GM21390 (cell line): ENCODE results near the gene FAM163B.

Experiments
- ATAC-seq: cut with Tn5 transposase; IDR thresholded peaks from one replicate; pipeline ENCODE4 v1.9.1; 2021; ENCODE audit not compliant: unreplicated experiment

FAM163B gene

DNA sequence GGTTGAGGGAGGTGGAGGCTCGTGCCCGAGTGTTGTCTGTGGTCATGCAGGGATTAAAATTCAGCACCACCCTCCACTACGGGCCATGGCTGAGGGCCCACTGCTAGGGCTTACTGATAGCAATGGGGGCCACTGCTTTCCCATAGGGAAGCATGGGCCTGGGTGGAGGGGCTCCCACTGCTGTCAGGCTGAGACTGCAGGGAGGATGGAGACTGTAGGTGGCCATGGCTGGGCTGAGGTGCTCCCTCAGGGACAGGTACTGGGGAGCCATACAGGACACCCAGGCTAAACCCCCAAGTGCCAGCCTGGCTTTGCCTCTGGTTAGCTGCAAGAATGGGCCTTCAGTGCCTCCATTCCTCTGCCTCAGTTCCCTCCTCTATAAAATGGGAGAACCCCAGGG lies 26.1 kb downstream of the FAM163B start:
- no peak for ATAC-seq

DNA sequence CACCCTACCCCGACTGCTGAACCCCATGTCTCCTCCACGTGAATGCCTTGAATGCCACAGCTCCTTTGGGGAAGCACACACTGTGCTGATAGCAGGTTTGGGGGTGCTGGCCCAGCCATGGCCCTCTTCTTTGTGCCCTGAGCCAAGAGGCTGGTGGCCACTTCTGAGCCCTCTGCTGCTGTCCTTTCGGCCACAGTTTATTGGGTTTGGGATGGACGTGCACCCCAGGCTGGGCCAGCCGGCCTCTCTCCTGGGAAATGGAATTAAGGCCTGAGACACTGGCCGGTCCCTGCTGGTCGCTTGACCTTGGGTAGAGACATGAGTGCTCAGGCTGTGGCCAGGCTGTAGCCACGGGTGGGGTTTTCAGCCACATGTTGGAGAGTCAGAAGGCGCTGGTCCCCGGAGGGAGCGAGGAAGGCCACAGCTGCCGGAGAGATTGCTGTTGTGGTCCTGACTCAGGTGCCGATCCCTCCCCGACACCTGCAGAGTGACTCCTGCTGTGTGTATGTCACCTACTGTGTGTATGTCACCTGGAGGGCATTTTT lies 26.6 kb downstream of the FAM163B start:
- ATAC-seq: no peak

DNA sequence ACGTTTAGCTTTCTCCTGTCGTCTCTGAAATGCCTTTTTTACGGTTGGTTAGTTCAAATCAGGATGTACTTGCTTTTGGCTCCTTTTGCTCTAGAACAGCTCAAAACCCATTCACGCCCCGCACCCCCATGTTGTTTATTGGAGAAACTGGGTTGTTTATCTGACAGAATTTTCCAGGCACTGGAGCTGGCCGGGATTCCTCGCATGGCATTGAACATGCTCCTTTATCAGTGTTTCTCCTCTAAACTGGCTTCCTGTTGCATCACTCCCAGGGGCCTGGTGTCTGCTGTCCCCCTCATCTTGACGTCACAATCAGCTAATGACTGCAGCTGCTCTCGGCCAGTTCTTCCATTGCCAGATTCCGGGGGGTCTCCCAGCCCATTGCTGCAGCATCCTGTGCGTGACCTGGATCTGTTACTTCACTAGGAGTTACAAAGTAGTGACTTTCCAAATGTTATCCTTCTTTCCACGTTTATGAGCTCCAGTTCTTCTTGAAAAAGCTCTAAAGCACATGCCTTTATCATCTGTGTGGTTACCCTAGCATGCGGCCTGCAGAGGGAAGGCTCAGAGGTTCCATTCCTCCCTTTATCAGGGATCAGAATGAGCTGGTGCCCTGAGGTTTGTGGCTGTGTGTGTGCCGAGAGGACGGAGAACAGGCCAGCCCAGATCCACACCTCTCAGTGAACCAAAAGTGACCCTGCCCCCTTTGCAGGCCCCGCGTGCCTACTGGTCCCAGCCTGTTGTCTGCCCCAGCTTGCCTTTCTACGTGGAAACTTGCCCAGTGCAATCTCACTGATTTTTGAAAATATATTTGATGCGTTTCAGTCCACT lies 27.5 kb downstream of the FAM163B start:
- ATAC-seq: no peak

DNA sequence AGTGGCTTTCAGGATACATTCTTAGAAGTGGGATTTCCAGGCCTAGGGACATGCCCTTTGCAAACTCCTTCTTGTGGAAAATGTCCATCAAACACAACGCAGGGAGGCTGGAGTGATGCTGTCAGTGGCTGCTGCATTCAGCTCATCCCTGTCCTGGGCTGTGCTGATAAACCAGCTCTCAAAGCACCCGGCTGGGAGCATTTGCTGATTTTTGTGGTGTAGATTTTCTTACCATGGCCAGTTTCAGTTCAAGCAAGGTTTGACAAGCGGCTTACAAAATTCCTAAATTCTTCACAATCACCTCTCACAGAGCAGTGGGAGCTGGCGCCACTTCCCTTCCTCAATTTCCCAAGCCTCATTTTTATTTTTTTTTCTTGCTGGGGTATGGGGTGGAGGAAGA lies 28.2 kb downstream of the FAM163B start:
- no peak for ATAC-seq

DNA sequence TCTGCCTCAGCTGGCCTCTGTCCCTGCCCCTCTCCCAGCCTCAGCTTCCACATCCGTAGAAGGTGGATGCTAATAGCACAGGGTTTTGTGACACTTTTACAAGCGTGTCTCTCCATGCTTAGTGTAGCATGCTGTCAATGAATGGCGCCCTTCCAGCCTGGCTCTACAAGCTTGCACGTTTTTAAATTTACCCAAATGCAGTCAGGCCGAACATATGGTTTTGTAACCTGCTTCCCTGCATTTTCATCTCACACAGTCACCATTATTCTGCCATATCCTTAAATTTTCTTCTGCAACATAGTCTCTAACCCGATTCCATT lies 28.8 kb downstream of the FAM163B start:
- ATAC-seq: no peak

DNA sequence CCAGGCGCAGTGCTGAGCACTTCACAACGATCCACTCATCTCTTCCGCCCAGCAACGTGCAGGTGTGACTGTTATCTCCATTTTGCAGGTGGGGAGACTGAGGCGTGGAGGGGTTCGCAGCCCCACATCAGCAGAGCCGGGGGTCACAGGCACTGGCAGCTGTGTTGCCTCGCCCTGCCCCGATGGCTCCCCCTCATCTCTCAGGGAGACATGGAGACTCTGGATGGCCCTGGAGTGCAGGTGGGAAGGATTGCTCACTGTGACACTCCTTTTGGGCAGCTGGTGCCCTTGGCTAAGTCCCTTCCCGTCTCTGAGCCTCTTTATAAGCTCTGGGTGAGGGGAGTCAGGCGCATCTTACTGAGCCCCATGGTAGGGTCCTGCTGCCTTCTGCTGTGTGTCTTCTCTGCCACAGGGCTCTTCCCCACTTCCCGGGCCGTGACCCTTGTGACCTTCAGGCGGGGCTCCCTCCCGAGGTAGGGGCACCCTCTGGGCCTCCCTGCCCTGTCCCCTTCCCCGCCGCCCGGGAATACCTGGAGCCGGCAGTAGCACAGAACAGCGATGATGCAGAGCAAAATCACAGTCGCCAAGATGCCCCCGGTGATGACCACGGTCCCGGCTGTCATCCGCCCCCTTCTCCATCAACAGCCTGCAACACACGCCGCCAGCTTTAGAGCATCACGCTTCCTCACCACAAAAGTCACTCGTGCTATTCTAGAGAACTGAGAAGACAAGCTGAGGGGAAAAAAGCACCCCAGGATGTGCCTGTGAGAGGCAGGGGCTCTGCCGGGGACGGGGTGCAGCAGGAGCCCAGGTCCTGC lies 29.4 kb downstream of the FAM163B start:
- ATAC-seq: no peak

DNA sequence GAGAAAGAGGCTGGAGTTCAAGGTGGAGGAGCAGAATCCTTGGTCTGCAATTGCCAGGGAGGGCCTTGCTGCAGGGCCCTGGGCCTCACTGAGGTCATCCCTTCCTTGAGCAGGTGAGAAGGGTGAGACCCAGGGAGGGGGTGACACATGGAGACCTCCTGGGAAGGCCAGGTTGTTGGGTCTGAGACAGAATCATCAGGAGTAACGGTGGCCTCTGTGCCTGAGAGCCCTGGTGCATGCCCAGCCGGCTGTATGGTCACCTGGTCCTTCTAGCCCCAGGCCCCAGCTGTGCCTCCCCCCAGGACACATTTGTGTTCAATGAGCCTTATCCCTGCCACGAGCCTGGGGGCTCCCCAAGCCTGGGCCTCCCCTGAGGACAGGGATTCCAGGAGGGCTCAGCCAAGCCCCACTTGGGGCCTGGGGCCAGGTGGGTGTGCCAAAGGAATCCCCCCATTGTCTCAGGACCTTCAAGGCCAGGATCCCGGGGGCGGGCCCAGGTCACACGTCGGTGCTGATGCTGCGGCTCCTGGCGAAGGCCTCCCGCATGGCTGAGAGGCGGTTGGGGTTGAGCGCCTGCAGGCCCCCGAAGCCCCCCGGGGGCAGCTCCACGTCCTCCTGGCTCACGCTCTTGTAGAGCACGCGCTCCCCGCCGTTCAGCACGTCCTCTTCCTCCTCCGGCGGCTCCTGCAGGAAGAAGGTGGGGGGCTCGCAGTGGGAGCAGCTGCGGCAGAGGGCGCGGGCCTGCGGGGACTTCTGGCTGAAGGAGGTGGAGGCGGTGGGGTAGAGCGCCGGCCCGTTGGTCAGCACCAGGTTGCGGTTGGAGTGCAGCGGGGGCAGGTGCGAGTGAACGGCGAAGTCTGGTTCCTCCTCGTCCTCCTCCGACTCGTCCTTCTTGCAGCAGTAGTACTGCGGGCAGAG lies 30.4 kb downstream of the FAM163B start:
- ATAC-seq: no peak

DNA sequence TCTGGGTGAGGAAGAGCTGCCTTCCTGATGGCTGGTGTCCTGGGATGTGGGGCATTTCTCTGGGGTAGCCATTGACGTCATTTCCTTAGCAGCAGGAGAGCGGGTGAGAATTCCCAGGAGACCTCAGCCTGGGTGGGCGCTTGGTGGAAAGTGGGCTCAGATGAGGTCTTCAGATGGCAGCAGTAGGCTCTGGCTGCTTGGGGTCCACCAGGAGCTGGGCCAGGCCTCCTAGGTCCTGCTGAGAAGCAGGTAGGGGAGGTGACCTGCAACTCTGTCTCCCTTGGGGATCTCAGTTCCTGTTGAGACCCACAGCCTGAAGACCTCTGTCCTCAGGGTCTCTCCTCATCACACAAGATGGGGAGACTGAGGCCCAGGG lies 31.5 kb downstream of the FAM163B start:
- no peak for ATAC-seq

DNA sequence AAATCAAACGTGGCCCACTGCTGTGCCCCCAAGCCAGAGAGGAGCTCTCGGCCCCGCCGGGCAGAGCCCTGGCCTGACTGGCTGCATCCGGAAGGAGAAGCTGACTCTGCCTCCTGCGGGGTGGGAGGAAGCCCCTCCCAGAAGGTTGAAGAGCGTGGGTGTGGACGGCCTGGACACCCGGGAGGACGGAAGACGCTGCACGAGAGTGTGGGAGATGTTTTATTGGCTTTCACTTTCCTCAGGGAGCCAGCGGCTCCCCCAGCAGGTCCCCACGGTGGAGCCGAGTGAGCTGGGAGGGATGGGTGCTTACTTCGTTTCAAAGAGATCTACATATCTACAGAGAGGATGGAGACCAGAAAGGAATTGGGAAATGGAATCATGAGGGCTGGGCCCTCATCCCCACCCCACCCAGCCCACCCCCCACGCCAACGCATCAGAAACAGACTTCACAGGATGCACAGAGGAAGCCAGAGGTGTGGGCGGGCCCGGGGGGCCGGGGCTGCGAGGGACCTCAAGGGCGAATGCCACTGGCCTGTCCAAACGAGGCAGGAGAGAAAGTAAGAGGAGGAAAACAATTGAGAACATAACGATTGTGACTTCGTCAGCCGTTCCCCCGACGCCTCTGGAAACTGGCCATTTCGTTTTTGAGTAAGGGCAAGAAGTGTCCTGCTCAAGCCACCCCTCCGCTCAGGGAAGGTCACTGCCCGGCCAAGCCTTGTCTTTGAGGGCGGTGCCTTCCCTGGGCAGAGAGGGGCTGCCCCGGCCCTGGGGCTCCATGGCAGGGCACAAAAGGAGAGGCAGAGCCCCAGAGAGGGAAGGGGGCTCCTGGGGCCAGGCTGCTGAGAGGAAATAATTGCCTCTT lies 32.1 kb downstream of the FAM163B start:
- no peak for ATAC-seq

DNA sequence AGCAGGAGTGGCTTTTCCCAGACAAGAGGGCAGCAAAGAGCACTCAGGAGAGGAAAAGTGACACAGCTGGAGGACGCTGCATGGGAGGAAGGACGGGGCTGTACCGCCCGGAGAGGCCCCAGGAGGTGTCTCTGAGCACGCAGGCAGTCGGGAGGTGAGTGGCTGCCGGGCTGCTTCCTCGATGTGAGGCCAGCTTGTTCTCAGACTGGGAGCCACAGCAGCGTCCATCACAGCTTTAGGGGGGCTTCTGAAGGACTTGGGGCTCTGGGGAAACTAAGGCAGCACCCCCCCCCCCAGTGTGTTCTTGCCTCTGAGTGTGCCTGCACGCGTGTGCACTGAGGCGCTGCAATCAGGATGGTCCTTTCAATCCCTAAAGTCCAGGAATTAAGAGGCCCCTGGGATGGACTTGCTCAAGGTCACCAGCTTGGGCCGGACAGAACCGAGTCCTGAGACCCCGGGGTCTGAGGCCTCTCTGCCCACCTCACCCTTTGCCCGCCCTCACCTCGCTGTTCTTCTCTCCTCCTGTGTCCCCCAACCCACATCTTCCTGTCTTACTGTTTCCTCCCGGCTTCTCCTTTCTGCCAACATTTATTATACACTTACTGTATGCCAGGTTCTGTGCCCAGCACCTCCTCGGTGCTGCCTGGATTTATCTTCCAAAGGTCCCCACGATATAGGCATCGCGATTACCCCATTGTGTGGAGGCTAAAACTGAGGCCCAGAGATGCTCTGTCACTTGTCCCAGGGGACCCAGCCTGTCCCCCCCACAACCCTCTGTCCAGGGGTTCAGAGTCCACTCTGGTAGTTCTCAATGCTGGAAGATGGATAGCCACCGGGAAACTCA lies 32.9 kb downstream of the FAM163B start:
- ATAC-seq: no peak

DNA sequence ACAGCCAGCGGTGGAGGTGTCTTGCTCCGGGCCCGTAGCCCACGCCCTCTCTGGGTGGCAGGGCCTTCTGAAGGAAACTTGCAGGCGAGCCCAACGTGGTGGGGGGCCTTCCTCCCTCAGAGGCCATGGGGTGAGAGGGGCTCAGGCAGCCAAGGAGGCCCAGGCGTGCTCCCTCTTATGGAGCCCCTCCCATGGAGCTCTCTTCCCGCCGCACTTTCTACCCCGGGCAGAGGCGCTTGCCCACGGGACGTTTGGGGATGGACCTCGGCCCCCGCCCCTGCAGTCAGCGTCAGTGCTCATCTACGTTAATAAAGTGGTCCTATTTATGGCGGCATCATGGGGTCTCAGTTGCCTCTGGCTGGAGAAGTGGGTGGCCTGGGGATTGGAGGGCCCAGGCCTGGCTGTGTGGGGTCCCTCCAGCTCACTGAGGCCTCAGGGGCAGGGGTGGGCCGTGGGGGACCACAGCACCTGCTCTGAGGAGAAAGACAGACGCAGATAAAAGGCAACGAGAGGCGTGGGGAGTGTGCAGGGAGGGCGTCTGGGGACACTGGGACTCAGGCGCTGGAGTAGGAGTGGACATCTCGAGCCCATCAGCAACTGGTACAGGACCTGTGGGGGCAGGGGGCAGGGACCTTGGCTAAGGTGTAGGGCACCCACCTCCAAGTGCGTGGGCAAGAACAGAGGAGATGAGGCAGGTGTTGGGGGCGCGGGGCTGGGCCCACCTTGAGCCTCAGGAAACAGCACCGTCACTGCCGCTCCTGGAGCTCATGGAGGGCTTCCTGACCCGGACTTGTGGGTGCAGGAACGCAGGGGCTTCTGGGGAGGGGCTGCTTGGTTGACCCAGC lies 33.8 kb downstream of the FAM163B start:
- no peak for ATAC-seq

DNA sequence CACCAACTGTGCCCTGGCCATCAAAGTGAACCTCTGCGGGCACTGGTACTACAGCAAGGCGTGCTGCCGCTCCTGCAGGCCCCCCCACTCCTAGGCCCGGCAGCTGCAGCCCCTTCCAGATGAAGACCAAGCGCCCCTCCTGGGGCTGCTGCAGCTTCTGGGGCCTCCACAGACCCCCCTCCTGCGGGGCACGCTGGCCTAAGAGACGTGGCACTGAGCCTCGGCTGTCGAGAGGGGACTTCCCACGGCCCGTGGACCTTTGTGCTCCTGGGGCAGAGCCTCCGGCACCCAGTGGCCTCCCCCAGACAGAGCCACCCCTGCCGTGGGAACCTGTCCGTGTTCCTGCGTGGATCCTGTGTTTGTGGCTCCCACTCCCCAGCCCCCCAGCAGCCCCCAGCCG lies 34.4 kb downstream of the FAM163B start:
- ATAC-seq: no peak

DNA sequence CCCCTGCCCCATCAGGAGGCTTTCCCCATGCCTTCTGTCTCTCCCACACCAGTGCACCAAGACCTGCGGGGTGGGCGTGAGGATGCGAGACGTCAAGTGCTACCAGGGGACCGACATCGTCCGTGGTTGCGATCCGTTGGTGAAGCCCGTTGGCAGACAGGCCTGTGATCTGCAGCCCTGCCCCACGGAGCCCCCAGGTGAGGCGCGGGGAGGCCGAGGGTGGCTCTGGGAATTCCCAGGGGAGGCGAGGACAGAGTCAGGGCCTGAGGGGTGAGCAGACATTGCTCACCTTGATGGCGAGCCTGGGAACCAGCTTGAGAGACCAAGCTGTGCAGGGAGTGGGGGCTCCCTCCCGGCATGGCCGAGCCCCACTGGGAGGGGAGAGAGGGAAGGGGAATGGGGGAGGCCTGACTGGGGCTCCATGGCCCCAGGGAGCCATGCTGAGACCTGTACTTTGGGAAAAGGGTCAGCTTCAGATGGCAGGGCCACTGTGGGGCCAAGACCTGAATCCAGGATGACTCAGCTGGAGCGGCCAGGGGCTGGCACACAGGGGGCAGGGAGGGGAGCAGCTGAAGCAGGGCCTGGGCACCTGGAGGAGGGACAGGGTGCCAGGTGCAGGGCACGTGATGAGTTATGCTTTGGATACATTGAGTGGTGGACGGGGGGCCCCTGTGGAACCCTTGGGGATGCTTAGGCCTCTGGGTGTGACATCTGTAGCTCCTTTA lies 35.2 kb downstream of the FAM163B start:
- no peak for ATAC-seq

DNA sequence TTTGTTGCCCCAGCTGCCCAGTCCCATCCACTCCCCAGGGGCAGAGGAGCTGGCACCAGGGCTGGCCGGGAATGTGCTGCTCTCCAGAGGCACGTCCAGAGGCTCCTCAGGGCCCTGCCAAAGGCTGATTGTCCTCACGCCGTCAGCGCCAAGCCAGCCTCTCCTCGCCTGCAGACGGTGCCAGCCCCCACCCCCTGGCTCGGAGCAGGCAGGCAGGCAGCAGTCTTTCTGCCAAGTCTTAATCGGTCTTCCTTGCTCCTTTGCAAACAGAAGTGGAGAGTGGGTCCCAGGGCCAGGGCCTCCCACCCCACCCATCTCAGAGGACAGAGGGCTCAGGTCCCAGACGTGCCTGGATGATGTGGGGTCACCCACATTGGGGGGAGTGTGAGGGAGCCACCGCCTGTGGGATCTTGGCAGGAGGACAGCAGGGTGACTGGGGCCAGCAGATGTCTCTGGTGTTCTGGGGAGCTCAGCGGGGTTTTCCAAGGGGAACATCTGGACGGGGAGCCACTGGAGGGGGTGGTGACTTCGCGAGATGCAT lies 36.3 kb downstream of the FAM163B start:
- no peak for ATAC-seq

DNA sequence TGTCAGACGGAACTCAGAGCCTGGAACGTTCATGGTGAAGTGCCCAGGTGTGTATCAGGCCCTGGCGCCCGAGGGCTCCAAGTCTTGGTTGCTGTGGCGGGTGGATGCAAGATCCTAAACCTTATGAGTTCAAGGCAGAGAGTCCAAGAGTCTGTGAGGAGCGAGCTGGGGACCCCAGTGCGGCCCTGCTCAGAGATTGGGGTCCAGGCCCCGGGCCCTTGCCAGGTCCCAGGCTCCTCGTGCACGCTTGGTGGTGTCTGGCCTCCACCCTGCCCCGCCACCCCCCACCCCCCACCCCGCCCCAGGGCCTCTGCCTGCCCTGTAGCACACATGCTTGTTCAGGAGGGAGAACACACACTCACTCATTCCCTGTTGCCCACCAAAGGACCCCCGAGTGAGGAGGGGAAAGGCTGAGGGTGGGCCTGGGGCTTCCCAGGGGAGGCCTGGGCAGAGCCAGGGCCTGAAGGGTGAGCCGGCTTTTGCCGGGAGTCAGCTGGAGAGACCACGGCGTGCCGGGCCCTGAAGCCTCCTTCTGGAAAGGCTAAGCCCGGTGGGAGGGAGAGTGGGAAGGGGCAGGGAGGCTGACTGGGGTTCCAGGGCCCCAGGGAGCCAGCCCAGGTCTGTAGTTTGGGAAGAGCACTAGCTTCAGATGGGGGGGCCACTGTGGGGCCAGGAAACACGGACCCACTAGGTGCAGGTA lies 37.1 kb downstream of the FAM163B start:
- ATAC-seq: no peak

DNA sequence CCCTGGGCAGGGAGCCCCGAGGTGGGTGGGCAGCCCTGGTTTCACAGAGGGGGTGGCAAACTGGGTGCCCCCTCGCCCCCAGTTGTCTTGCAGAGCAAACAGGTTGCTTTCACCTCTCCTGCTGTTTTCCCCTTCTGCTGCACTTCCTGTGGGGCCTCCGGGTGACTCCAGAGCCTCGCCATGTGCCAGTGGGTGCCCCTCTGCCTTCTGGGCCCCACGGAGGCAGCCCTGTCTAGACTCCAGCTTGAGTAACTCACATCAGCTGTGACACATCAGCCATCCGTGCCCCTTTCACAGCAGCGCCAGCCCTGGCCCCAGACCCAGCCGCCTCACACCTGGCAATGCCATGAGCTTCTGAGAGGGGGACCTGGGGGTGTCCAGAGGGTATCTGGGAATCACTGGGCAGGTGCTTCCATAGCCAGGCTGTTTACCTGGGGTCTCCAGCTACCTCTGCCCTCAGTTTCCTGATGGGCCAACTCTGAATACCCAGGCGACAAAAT lies 37.7 kb downstream of the FAM163B start:
- no peak for ATAC-seq

DNA sequence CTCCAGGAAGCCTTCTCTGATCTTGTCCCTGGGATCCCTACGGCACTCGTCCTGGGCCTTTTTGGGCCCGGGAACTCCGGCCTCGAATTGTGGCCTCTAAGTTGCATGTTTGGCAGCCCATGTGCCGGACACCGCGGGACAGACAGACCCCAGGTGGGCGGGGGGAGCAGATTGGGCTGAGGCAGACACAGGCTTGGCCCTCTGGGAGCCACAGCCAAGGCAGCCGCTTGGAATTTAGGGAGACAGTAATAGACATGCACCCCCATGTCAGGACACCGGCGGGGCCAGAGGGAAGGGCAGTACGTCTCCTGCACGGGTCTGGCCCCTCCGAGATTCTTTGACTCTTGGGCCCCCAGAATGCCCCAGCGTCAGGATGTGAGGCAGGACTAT lies 38.5 kb downstream of the FAM163B start:
- ATAC-seq: no peak
